Smooth muscle cell (in vitro differentiated cells): Measurements from ENCODE around the gene PSMD8. TPM values are rescaled to one million over a fixed set of nuclear protein-coding genes. Genes with fewer than 3 reads are reported as not detected.

ENCODE experiments used
- DNase-seq: peaks from one replicate; lab custom pipeline; 2025; ENCODE audit not compliant: unreplicated experiment; lab: John Stamatoyannopoulos, UW
- H2AFZ ChIP-seq: fragments of 200-600 bp; sonication (generic); 2 replicates; pipeline ENCODE4 v1.6.0; 2016; ENCODE audit warnings: antibody characterized with exemption, low read depth, mild to moderate bottlenecking
- H3F3A ChIP-seq: fragments of 200-600 bp; sonication (generic); 2 replicates; pipeline ENCODE4 v1.6.0; 2017; ENCODE audit warnings: antibody characterized with exemption, low read depth
- H3K27ac ChIP-seq: fragments of 200-600 bp; sonication (generic); 2 replicates; pipeline ENCODE4 v1.5.1; 2016; ENCODE audit warnings: low read depth, mild to moderate bottlenecking
- H3K27me3 ChIP-seq: fragments of 200-600 bp; sonication (generic); 2 replicates; pipeline ENCODE4 v1.6.1; 2016; ENCODE audit warnings: low read depth, mild to moderate bottlenecking
- H3K36me3 ChIP-seq: fragments of 200-600 bp; sonication (generic); 2 replicates; pipeline ENCODE4 v1.5.1; 2016; ENCODE audit warnings: low read depth
- H3K4me1 ChIP-seq: fragments of 200-600 bp; sonication (generic); 2 replicates; pipeline ENCODE4 v1.5.1; 2016; ENCODE audit warnings: low read depth
- H3K4me2 ChIP-seq: fragments of 200-600 bp; sonication (generic); 2 replicates; pipeline ENCODE4 v1.6.0; 2016; ENCODE audit warnings: mild to moderate bottlenecking
- H3K4me3 ChIP-seq: fragments of 200-600 bp; sonication (generic); 2 replicates; pipeline ENCODE4 v1.5.1; 2016; ENCODE audit warnings: mild to moderate bottlenecking
- H3K79me2 ChIP-seq: fragments of 200-600 bp; sonication (generic); 2 replicates; pipeline ENCODE4 v1.6.0; 2016; ENCODE audit warnings: low read depth, mild to moderate bottlenecking
- H3K9ac ChIP-seq: fragments of 200-600 bp; sonication (generic); 2 replicates; pipeline ENCODE4 v1.6.0; 2016; ENCODE audit warnings: low read depth
- H3K9me3 ChIP-seq: fragments of 200-600 bp; sonication (generic); replicated peaks from 2 replicates; pipeline ENCODE4 v1.5.1; 2016; ENCODE audit warnings: low read depth
- H4K20me1 ChIP-seq: fragments of 200-600 bp; sonication (generic); 2 replicates; pipeline ENCODE4 v1.6.0; 2016; ENCODE audit warnings: low read depth
- WGBS: methylation state at CpG from one replicate; pipeline ENCODE4 v1.1.7; 2016; ENCODE audit warnings: low lambda C conversion rate; 5-methylcytosine and 5-hydroxymethylcytosine counted together
- polyA plus RNA-seq: library from polyadenylated mRNA; unstranded; fragments of >200 nt; fragmentation: Nextera tagmentation; extraction: Ambion mirVana; gene quantifications from 2 replicates; pipeline ENCODE4 v1.2.1, GENCODE V29; 2016
- total RNA-seq: library from RNA; depleted of rRNA; stranded (reverse); fragments of >200 nt; gene quantifications from 2 replicates; pipeline ENCODE4 v1.2.3, GENCODE V29; 2014
- TF ChIP-seq, protein P1 (sequence below): fragments of 200-600 bp; sonication (generic); IDR thresholded peaks from 2 replicates; pipeline ENCODE4 v1.5.1; 2017; ENCODE audit warnings: borderline replicate concordance, mild to moderate bottlenecking, antibody characterized with exemption; ENCODE audit not compliant: insufficient read depth, poor library complexity, severe bottlenecking

The PSMD8 gene
- total and polyA plus RNA-seq, 2 experiments from 2014 or later = 377 to 404 TPM

DNA sequence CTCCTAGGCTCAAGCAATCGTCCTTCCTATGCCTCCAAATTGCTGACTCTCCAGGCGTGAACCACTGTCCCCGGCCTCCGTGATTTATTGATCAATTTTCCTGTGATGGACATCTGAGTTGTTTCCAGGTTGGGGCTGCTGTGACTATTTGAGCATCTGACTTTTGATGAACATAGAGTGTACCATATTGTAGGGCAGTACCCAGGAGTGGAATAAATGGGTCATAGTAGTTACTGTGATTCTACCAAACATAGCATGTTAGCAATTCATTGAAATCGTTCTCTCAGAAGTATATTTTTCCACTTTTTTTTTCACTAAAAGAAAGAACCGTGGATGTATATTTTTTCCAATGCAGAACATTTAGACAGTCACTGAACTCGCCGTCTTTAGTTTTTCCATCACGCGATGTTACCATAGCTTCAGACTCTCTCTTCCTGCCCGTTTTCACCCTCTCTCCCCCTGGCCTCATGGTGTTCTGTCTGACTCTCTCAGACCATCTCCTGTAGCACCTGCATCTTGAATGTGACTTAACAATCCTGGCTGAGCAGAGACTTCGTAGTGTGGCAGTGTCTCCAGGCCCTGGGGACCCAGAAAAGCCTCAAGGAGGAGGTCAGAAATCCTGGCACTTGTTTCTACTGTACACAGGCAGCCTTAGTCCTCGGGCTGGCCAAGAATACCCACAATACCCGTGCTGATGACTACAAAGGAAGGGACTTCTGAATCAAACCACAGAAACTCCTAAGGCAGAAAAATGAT is 54.9 kb downstream of the PSMD8 start:
- Histone ChIP-seq H3K4me1 (no peaks in the 10 kb centered on the region), H3K9me3 (no peaks in the 10 kb centered on the region), H3K27ac (no peak overlapping the region), H2AFZ (no peak overlapping the region), H3F3A (no peaks in the 10 kb centered on the region), H3K4me2 (no peak overlapping the region), H4K20me1 (no peaks in the 10 kb centered on the region), H3K4me3 (no peak overlapping the region), H3K36me3 (no peaks in the 10 kb centered on the region), H3K79me2 (no peaks in the 10 kb centered on the region), H3K27me3 (peaks cover 10% of the 10 kb centered on the region), H3K9ac (no peak overlapping the region)
- WGBS = 88% methylated on average over 14 of the region's 14 CpGs
- DNase-seq = no peak
- TF ChIP-seq, protein P1, sequence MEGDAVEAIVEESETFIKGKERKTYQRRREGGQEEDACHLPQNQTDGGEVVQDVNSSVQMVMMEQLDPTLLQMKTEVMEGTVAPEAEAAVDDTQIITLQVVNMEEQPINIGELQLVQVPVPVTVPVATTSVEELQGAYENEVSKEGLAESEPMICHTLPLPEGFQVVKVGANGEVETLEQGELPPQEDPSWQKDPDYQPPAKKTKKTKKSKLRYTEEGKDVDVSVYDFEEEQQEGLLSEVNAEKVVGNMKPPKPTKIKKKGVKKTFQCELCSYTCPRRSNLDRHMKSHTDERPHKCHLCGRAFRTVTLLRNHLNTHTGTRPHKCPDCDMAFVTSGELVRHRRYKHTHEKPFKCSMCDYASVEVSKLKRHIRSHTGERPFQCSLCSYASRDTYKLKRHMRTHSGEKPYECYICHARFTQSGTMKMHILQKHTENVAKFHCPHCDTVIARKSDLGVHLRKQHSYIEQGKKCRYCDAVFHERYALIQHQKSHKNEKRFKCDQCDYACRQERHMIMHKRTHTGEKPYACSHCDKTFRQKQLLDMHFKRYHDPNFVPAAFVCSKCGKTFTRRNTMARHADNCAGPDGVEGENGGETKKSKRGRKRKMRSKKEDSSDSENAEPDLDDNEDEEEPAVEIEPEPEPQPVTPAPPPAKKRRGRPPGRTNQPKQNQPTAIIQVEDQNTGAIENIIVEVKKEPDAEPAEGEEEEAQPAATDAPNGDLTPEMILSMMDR = no peak

DNA sequence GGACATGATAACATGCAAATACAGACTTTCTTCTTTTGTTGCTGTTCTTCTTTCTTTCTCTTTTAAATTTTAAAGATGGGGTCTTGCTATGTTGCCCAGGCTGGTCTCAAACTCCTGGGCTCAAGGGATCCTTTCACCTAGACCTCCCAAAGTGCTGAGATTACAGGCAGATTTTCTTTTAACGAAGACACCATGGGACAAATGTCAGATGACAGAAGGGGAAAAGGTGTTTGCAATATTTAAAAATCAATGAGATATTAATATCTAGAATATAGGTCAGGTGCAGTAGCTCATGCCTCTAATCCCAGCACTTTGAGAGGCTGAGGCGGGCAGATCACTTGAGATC is 55.4 kb downstream of the PSMD8 start:
- no peak for DNase-seq
- Histone ChIP-seq H3K27ac (no peak overlapping the region), H3K4me1 (peaks cover 2% of the 10 kb centered on the region), H3K79me2 (no peaks in the 10 kb centered on the region), H3K4me3 (no peak overlapping the region), H2AFZ (no peak overlapping the region), H4K20me1 (no peaks in the 10 kb centered on the region), H3K4me2 (no peak overlapping the region), H3K36me3 (no peaks in the 10 kb centered on the region), H3K9ac (no peak overlapping the region), H3F3A (no peaks in the 10 kb centered on the region), H3K9me3 (no peaks in the 10 kb centered on the region), H3K27me3 (peaks cover 14% of the 10 kb centered on the region)
- TF ChIP-seq, protein P1 = no peak
- WGBS = 80% methylated on average over 2 of the region's 2 CpGs

DNA sequence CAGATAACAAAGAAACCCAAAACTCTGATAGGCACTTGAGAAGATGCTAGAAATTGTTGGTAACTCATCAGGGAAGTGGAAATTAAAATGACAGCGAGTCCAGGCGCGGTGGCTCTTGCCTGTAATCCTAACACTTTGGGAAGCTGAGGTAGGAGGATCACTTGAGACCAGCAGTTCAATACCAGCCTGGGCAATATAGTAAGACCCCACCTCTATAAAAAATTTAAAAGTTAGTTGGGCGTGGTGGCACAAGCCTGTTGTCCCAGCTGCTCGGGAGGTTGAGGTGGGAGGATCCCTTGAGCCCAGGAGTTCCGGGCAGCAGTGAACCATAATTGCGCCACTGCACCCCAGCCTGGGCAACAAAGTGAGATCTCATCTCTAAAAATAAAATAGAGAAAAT is 56.6 kb downstream of the PSMD8 start:
- TF ChIP-seq, protein P1 = no peak
- WGBS = 95% methylated on average over 7 of the region's 7 CpGs
- H3K27ac ChIP-seq = no peak overlapping the region

DNA sequence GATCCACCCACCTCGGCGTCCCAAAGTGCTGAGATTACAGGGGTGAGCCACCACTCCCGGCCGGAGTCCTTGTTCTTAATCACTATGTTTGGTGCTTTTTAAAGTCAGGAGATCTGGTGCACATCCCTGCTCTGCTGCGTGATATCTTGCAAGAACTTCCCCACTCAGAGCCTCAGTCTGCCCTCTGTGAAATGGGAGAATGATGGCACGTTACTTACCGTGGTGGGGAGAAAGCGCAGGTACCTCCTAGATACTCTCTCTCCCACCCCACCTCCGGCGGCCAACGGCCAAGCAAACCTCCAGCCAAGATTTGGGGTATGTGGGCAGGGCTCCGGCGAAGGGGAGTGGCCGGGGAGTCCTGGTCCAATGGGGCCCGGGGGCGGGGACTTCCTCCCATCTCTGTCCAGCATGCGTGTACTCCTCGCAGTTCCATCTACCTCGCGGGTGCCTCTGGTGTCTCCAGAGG is 58.9 kb downstream of the PSMD8 start, which contains the start of gene RYR1:
Gene RYR1, plus strand, starts transcription at position 424 of the 466 bp plus-strand sequence. CDS start 139 bp downstream, outside the sequence.
- Histone ChIP-seq H3K4me2 (no peak within 1 kb of the TSS), H2AFZ (no peak within 1 kb of the TSS), H3K79me2 (no peaks in the 10 kb centered on the region), H3K27ac (no peak within 1 kb of the TSS), H4K20me1 (no peaks in the 10 kb centered on the region), H3K4me1 (peaks cover 6% of the 10 kb centered on the region), H3K9ac (no peak within 1 kb of the TSS), H3F3A (no peaks in the 10 kb centered on the region), H3K27me3 (peaks cover 14% of the 10 kb centered on the region), H3K9me3 (no peaks in the 10 kb centered on the region), H3K4me3 (no peak within 1 kb of the TSS), H3K36me3 (no peaks in the 10 kb centered on the region)
- WGBS = 31% methylated on average over 11 of the region's 20 CpGs
- TF ChIP-seq, protein P1 = no peak
- DNase-seq = no peak

More for the DNA sequence above, 56.6 kb downstream of the PSMD8 start:
- no peak for DNase-seq
- Histone ChIP-seq H3K9ac (no peak overlapping the region), H4K20me1 (no peaks in the 10 kb centered on the region), H3K36me3 (no peaks in the 10 kb centered on the region), H3K79me2 (no peaks in the 10 kb centered on the region), H2AFZ (no peak overlapping the region), H3K9me3 (no peaks in the 10 kb centered on the region), H3K4me3 (no peak overlapping the region), H3K27me3 (peaks cover 14% of the 10 kb centered on the region), H3F3A (no peaks in the 10 kb centered on the region), H3K4me2 (no peak overlapping the region), H3K4me1 (peaks cover 6% of the 10 kb centered on the region)
